ENCODE measurements around the gene KIF5A.

KIF5A gene

DNA sequence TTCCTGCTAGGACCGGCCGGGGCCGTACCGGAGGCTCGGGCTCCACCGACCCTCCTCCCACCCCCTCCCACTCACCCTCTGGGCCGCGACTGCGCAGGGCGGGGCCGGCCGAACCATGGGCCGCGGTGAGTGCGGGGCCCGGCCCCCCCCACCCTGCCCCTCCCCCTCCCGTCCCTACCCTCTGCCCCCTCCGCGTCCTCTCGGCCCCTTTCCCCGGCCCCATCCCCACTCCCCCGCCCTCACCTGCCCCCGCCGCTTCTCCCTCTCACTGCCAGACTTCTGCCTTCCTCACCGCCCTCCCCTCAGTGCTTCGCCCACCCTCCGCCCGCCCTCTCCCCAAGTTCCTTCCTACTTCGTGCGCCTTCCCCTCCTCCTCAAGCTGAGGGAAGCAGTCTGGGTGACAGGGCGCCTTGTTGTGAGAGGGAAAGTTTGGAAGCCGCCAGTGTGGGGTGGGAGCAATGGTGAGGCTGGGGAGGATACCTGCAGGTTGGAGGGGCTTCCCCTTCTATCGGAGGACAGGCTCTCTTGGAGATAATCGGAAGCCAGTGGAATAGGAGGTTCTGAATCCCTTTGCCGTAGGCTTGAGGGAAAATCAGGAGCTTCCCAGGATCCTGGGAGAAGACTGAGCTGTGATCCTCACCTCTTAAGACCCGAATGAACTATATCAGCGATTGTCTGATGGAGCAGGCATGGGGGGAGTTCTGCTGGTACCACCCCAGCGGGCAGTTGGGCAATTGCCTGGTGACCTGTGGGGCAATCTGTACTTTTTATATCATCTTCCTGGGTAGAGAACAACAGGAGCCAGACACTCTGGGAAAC lies 26.7 kb upstream of the KIF5A start:
- H3K27ac ChIP-seq = peak overlapping the region; percentile 88
- TF ChIP-seq ZFX (IDR thresholded peaks at IDR 0.05) (no peak), CTCF (conservative IDR thresholded peaks at IDR 0.05) (no peak)

DNA sequence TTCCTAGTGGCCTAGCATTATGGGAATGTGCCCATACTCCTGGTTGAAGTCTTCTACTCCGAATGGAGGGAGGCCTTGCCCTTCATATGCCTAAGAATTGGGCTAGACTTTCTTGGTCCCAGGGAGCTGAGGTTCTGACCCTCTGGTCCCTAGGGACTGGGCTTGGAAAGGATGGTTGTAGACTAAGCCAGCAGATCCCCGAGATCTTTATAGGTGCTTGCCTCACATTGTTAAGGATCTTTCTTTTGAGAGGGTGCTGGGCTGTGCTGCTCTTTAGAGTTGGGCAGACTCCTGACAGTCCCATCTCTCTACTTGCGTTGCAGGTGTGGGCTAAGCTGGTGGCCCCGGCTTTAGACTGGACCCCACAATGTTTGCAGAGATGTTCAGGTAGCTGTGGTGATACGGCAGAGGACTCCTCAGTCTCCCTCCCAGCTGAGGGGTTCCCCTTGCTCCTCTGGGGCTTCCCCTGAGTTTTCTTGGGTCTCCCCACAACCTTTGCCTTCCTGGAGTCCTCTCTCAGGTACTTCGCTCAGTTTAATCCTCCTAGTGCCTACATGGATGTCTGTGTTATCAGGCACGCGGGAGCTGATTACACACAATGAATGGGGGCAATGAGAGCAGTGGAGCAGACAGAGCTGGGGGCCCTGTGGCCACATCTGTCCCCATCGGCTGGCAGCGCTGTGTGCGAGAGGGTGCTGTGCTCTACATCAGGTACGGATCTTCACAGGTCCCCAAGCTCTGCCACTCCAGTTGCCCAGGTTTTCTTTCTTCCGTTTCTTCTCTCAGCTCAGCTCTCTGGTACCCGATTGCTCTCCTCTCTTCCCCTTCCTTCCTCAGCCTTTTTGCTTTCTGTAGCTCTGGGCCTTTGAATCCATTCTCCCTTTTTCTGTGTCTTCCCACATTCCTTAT lies 25.9 kb upstream of the KIF5A start:
- TF ChIP-seq CTCF (conservative IDR thresholded peaks at IDR 0.05) (no peak), ZFX (IDR thresholded peaks at IDR 0.05) (0 out of 2 replicates have a peak, but pooled peaks have one; percentile 15)
- peak overlapping the region; percentile 88 for H3K27ac ChIP-seq

- H3K27ac ChIP-seq = peak overlapping the region; percentile 88; the same call in 1 of the 2 replicates
- TF ChIP-seq ZFX (IDR thresholded peaks at IDR 0.05) (no peak), CTCF (conservative IDR thresholded peaks at IDR 0.05) (no peak)
Measured at GRCh38 chr12:57524814-57525614, 24.8 kb upstream of the KIF5A start.

GRCh38 chr12:57525615-57526383 lies 24.0 kb upstream of the KIF5A start:
- no peak overlapping the region for H3K27ac ChIP-seq
- TF ChIP-seq ZFX (IDR thresholded peaks at IDR 0.05) = no peak
- TF ChIP-seq CTCF (conservative IDR thresholded peaks at IDR 0.05) = no peak

GRCh38 chr12:57526477-57527126 lies 23.2 kb upstream of the KIF5A start:
- H3K27ac ChIP-seq = no peak overlapping the region
- TF ChIP-seq CTCF (conservative IDR thresholded peaks at IDR 0.05) = no peak
- TF ChIP-seq ZFX (IDR thresholded peaks at IDR 0.05) = no peak

DNA sequence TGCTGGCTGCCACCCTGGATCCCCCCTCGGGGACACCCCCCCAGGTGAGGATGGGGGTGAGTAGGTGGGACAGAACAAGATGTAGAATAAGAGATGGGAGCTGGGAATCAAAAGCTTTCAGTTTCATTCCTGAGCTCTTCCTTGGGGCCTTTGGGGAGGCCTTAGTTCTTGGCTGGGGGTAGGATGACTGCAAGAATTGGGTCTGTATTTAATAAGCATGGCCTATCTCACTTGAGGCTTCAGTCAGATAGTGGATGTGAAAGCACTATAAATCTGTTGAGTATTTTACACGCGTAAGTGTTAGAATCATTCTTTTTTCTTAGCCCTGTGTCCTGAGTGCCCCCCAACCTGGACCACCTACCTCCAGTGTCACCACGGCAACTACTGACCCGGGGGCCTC lies 22.7 kb upstream of the KIF5A start:
- no peak overlapping the region for H3K27ac ChIP-seq
- TF ChIP-seq ZFX (IDR thresholded peaks at IDR 0.05) (no peak), CTCF (conservative IDR thresholded peaks at IDR 0.05) (no peak)

All from C4-2B (cell line).